Retina (tissue), 1 donor: Measurements from ENCODE around the gene APOO.

ENCODE experiments used
- DNase-seq: peaks from one replicate; pipeline ENCODE4 v3.0.0-alpha.2; 2016

Gene APOO

GRCh38 chrX:23815376-23815775 lies 92.4 kb downstream of the APOO start:
- DNase-seq = no peak

- DNase-seq = no peak
Measured at GRCh38 chrX:23813808-23814207, 93.9 kb downstream of the APOO start.

GRCh38 chrX:23811656-23812055 lies 96.1 kb downstream of the APOO start:
- no peak for DNase-seq

GRCh38 chrX:23811108-23811651 lies 96.6 kb downstream of the APOO start:
- no peak for DNase-seq

GRCh38 chrX:23810279-23810678 lies 97.5 kb downstream of the APOO start:
- no peak for DNase-seq

GRCh38 chrX:23805389-23805788 lies 102.3 kb downstream of the APOO start:
- DNase-seq = no peak

- no peak for DNase-seq
Measured at GRCh38 chrX:23804578-23804977, 103.2 kb downstream of the APOO start.

GRCh38 chrX:23803931-23804381 lies 103.8 kb downstream of the APOO start:
- DNase-seq = no peak

- DNase-seq = no peak
Measured at GRCh38 chrX:23802431-23802830, 105.3 kb downstream of the APOO start.

- no peak for DNase-seq
Measured at GRCh38 chrX:23799469-23800065, 108.2 kb downstream of the APOO start.

GRCh38 chrX:23797371-23798128 lies 110.2 kb downstream of the APOO start:
- no peak for DNase-seq

- DNase-seq = no peak
Measured at GRCh38 chrX:23795221-23795620, 112.5 kb downstream of the APOO start.

- peak; percentile 48 for DNase-seq
Measured at GRCh38 chrX:23792861-23793553, 114.7 kb downstream of the APOO start.

- DNase-seq = no peak
Measured at GRCh38 chrX:23790155-23790497, 117.6 kb downstream of the APOO start.

GRCh38 chrX:23789386-23790154 lies 118.2 kb downstream of the APOO start:
- DNase-seq = peak; percentile 38

- no peak for DNase-seq
Measured at GRCh38 chrX:23788946-23789345, 118.8 kb downstream of the APOO start.

GRCh38 chrX:23788521-23788920 lies 119.2 kb downstream of the APOO start:
- DNase-seq = no peak

- DNase-seq = no peak
Measured at GRCh38 chrX:23787745-23788118, 120.0 kb downstream of the APOO start.

- no peak for DNase-seq
Measured at GRCh38 chrX:23786268-23786815, 121.4 kb downstream of the APOO start.

- no peak for DNase-seq
Measured at GRCh38 chrX:23785580-23785979, 122.2 kb downstream of the APOO start.

- no peak for DNase-seq
Measured at GRCh38 chrX:23784470-23785331, 123.0 kb downstream of the APOO start.
